GM23248 (cell line): ENCODE results near the gene ZNF219. TPM values are rescaled to one million over a fixed set of nuclear protein-coding genes. Genes with fewer than 3 reads are reported as not detected.

Experiments used
- DNase-seq: peaks from one replicate; pipeline ENCODE4 v3.0.0-alpha.2; 2015
- H2AFZ ChIP-seq: fragments of 200-600 bp; sonication (generic); 2 replicates; pipeline ENCODE4 v1.6.1; 2016; ENCODE audit warnings: antibody characterized with exemption
- H3F3A ChIP-seq: fragments of 200-600 bp; sonication (generic); 2 replicates; pipeline ENCODE4 v1.6.1; 2016; ENCODE audit warnings: mild to moderate bottlenecking, antibody characterized with exemption, mixed run types; ENCODE audit not compliant: insufficient read depth
- H3K27ac ChIP-seq: fragments of 200-600 bp; sonication (generic); 2 replicates; pipeline ENCODE4 v1.5.1; 2016; ENCODE audit warnings: mild to moderate bottlenecking
- H3K27me3 ChIP-seq: fragments of 200-600 bp; sonication (generic); replicated peaks from 2 replicates; pipeline ENCODE4 v1.6.1; 2016; ENCODE audit warnings: mild to moderate bottlenecking; ENCODE audit not compliant: insufficient read depth
- H3K36me3 ChIP-seq: fragments of 200-600 bp; sonication (generic); 2 replicates; pipeline ENCODE4 v1.6.1; 2016; ENCODE audit warnings: low read depth, mild to moderate bottlenecking
- H3K4me1 ChIP-seq: fragments of 200-600 bp; sonication (generic); 2 replicates; pipeline ENCODE4 v1.6.1; 2016; ENCODE audit warnings: mild to moderate bottlenecking; ENCODE audit not compliant: insufficient read depth
- H3K4me2 ChIP-seq: fragments of 200-600 bp; sonication (generic); one replicate; pipeline ENCODE4 v1.6.1; 2016; ENCODE audit warnings: mild to moderate bottlenecking; ENCODE audit not compliant: unreplicated experiment
- H3K4me3 ChIP-seq: fragments of 200-600 bp; sonication (generic); 2 replicates; pipeline ENCODE4 v1.5.1; 2016; ENCODE audit warnings: mild to moderate bottlenecking
- H3K79me2 ChIP-seq: fragments of 200-600 bp; sonication (generic); 2 replicates; pipeline ENCODE4 v1.6.1; 2016; ENCODE audit warnings: mild to moderate bottlenecking; ENCODE audit not compliant: insufficient read depth
- H3K9ac ChIP-seq: fragments of 200-600 bp; sonication (generic); 2 replicates; pipeline ENCODE4 v1.6.1; 2016; ENCODE audit warnings: mild to moderate bottlenecking
- H3K9me2 ChIP-seq: fragments of 200-600 bp; sonication (generic); 2 replicates; pipeline ENCODE4 v1.6.1; 2016; ENCODE audit warnings: mixed run types, mild to moderate bottlenecking, moderate library complexity; ENCODE audit not compliant: insufficient read depth
- H3K9me3 ChIP-seq: fragments of 200-600 bp; sonication (generic); one replicate; pipeline ENCODE4 v1.6.1; 2017; ENCODE audit warnings: low read depth
- H4K20me1 ChIP-seq: fragments of 200-600 bp; sonication (generic); 2 replicates; pipeline ENCODE4 v1.6.0; 2016; ENCODE audit not compliant: insufficient read depth
- EZH2 ChIP-seq: fragments of 200-600 bp; sonication (generic); IDR thresholded peaks from 2 replicates; pipeline ENCODE4 v1.6.1; 2018; ENCODE audit warnings: antibody characterized with exemption, mild to moderate bottlenecking; ENCODE audit not compliant: insufficient read depth, poor library complexity, severe bottlenecking
- EZH2phosphoT487 ChIP-seq: fragments of 200-600 bp; sonication (generic); IDR thresholded peaks from 2 replicates; pipeline ENCODE4 v1.6.1; 2018; ENCODE audit warnings: antibody characterized with exemption, moderate library complexity, mild to moderate bottlenecking, low read depth; ENCODE audit not compliant: insufficient read depth
- WGBS, 2 experiments: methylation state at CpG; one replicate each; pipeline ENCODE4 v1.1.6; 2015 to 2017; ENCODE audit warnings: low lambda C conversion rate in 2 of 2, low coverage in 1 of 2; ENCODE audit errors: missing lambda C conversion rate in 2 of 2; 5-methylcytosine and 5-hydroxymethylcytosine counted together
- in situ Hi-C: fragments of 300-500 bp; cut with MboI; formaldehyde crosslinking; loops from 2 replicates; pipeline ENCODE4 v1.15.0; 2020
- polyA plus RNA-seq: library from polyadenylated mRNA; unstranded; fragments of >200 nt; fragmentation: Nextera tagmentation; extraction: Ambion mirVana; gene quantifications from 2 replicates; pipeline ENCODE4 v1.2.1, GENCODE V29; 2016
- total RNA-seq: library from RNA; depleted of rRNA; stranded (reverse); fragments of >200 nt; shearing (Covaris generic); gene quantifications from 2 replicates; pipeline ENCODE4 v1.2.3, GENCODE V29; 2014

ZNF219 gene
- total and polyA plus RNA-seq, 2 experiments from 2014 or later: 1.6 to 15.9 TPM

GRCh38 chr14:21078287-21078686, 20.2 kb downstream of the ZNF219 start:
- no peak overlapping the region for H3K4me3 ChIP-seq
- no peak overlapping the region for H3K27ac ChIP-seq
- peaks cover 43% of the 10 kb centered on the region for H3K36me3 ChIP-seq
- H3K4me1 ChIP-seq: peaks cover under 1% of the 10 kb centered on the region
- no peak for TF ChIP-seq EZH2phosphoT487
- no peak for TF ChIP-seq EZH2
- H3K79me2 ChIP-seq: peaks cover 33% of the 10 kb centered on the region
- H3F3A ChIP-seq: peaks cover 9% of the 10 kb centered on the region
- no peak for DNase-seq
- H3K27me3 ChIP-seq: no peaks in the 10 kb centered on the region
- no peaks in the 10 kb centered on the region for H3K9me3 ChIP-seq
- H4K20me1 ChIP-seq: no peaks in the 10 kb centered on the region
- no peak overlapping the region for H2AFZ ChIP-seq
- H3K9me2 ChIP-seq: no peaks in the 10 kb centered on the region
- H3K9ac ChIP-seq: no peak overlapping the region
- no peak overlapping the region for H3K4me2 ChIP-seq
- WGBS, 2 experiments: 83 to 85% methylated on average over 5 of the region's 5 CpGs
- in situ Hi-C loops: no loop called here

GRCh38 chr14:21077672-21078071, 20.8 kb downstream of the ZNF219 start:
- H3F3A ChIP-seq: peaks cover 11% of the 10 kb centered on the region
- WGBS, 2 experiments: 98 to 100% methylated on average over 2 of the region's 2 CpGs
- peaks cover 6% of the 10 kb centered on the region for H3K4me1 ChIP-seq
- H3K9me3 ChIP-seq: no peaks in the 10 kb centered on the region
- H4K20me1 ChIP-seq: no peaks in the 10 kb centered on the region
- no peak overlapping the region for H2AFZ ChIP-seq
- no peak overlapping the region for H3K27ac ChIP-seq
- in situ Hi-C loops: no loop called here
- H3K9me2 ChIP-seq: no peaks in the 10 kb centered on the region
- DNase-seq: no peak
- no peaks in the 10 kb centered on the region for H3K27me3 ChIP-seq
- H3K9ac ChIP-seq: no peak overlapping the region
- H3K4me2 ChIP-seq: no peak overlapping the region
- peaks cover 38% of the 10 kb centered on the region for H3K36me3 ChIP-seq
- peaks cover 39% of the 10 kb centered on the region for H3K79me2 ChIP-seq
- TF ChIP-seq EZH2 (no peak), EZH2phosphoT487 (no peak)
- no peak overlapping the region for H3K4me3 ChIP-seq

- in situ Hi-C loops: no loop called here
- H3K9me2 ChIP-seq: no peaks in the 10 kb centered on the region
- H3K27me3 ChIP-seq: no peaks in the 10 kb centered on the region
- no peaks in the 10 kb centered on the region for H3K9me3 ChIP-seq
- WGBS, 2 experiments: 79 to 80% methylated on average over 8 to 9 of the region's 9 CpGs
- no peak overlapping the region for H3K4me2 ChIP-seq
- H4K20me1 ChIP-seq: no peaks in the 10 kb centered on the region
- no peak overlapping the region for H3K4me3 ChIP-seq
- peaks cover 33% of the 10 kb centered on the region for H3K36me3 ChIP-seq
- no peak for DNase-seq
- no peak overlapping the region for H3K9ac ChIP-seq
- peaks cover 24% of the 10 kb centered on the region for H3F3A ChIP-seq
- H3K4me1 ChIP-seq: peaks cover 16% of the 10 kb centered on the region
- peaks cover 41% of the 10 kb centered on the region for H3K79me2 ChIP-seq
- H3K27ac ChIP-seq: no peak overlapping the region
- TF ChIP-seq EZH2phosphoT487 (no peak), EZH2 (no peak)
- H2AFZ ChIP-seq: no peak overlapping the region
Observed at GRCh38 chr14:21075719-21076437, 22.6 kb downstream of the ZNF219 start.

GRCh38 chr14:21074398-21075272, 23.8 kb downstream of the ZNF219 start:
- no peaks in the 10 kb centered on the region for H3K9me3 ChIP-seq
- no peak overlapping the region for H3K4me2 ChIP-seq
- H3K27ac ChIP-seq: no peak overlapping the region
- no peak overlapping the region for H3K9ac ChIP-seq
- no peaks in the 10 kb centered on the region for H3K9me2 ChIP-seq
- peaks cover 16% of the 10 kb centered on the region for H3K4me1 ChIP-seq
- peaks cover 41% of the 10 kb centered on the region for H3K79me2 ChIP-seq
- H3F3A ChIP-seq: peaks cover 28% of the 10 kb centered on the region
- no peaks in the 10 kb centered on the region for H3K27me3 ChIP-seq
- no peaks in the 10 kb centered on the region for H4K20me1 ChIP-seq
- no peak for DNase-seq
- 89 to 90% methylated on average over 26 of the region's 26 CpGs for WGBS, 2 experiments
- in situ Hi-C loops: no loop called here
- no peak overlapping the region for H2AFZ ChIP-seq
- no peak for TF ChIP-seq EZH2phosphoT487
- TF ChIP-seq EZH2: no peak
- H3K36me3 ChIP-seq: peaks cover 33% of the 10 kb centered on the region
- no peak overlapping the region for H3K4me3 ChIP-seq
